Motor neuron (in vitro differentiated cells): ENCODE results near the gene STIM2. TPM values are rescaled to one million over a fixed set of nuclear protein-coding genes. Genes with fewer than 3 reads are reported as not detected.

Experiments
- ATAC-seq, 8 experiments: fragments of 200-7000 bp; cut with Tn5 transposase; replicated peaks in 6 of 8; 2 replicates each; pipeline ENCODE4 v1.8.0; 2021; ENCODE audit warnings: mild to moderate bottlenecking in 8 of 8, moderate library complexity in 8 of 8
- H3K27ac ChIP-seq, 2 donors: fragments of 250-450 bp; sonication (Bioruptor Pico); 2 replicates each; pipeline ENCODE4 v1.9.0; 2021; ENCODE audit warnings: antibody characterized with exemption in 2 of 2, mild to moderate bottlenecking in 2 of 2, moderate library complexity in 1 of 2
- H3K4me1 ChIP-seq, 2 donors: fragments of 250-450 bp; sonication (Bioruptor Pico); replicated peaks in 1 of 2; 2 replicates each; pipeline ENCODE4 v1.6.1; 2021; ENCODE audit warnings: antibody characterized with exemption in 2 of 2, mild to moderate bottlenecking in 2 of 2, moderate library complexity in 1 of 2
- H3K4me3 ChIP-seq, 5 donors: fragments of 250-450 bp; sonication (Bioruptor Pico); 2 replicates each; pipeline ENCODE4 v1.9.0; 2021; ENCODE audit warnings: antibody characterized with exemption in 5 of 5, mild to moderate bottlenecking in 5 of 5, moderate library complexity in 4 of 5
- WGBS, 10 experiments: fragments of 450-650 bp; shearing (Covaris generic); methylation state at CpG; one replicate each; pipeline ENCODE4 v1.0.0; 2022; 5-methylcytosine and 5-hydroxymethylcytosine counted together
- in situ Hi-C, 9 experiments: fragments of 400-800 bp; cut with MboI; loops; one replicate each; pipeline ENCODE4 v1.15.0; 2021; ENCODE audit warnings: low sequenced_read_pairs in 9 of 9, low pct_unique_long_range_greater_than_20kb in 2 of 9; ENCODE audit not compliant: unreplicated experiment in 9 of 9
- total RNA-seq, 8 experiments: library from RNA; unstranded; fragments of 300-600 nt; gene quantifications; 2 replicates each; pipeline versions ENCODE4 v1.2.3 to v1.2.4, GENCODE V29; 2022

The STIM2 gene
- total RNA-seq, 8 experiments from 2014 or later, result 17.6 to 36.8 (median 28.2) TPM

- Histone ChIP-seq H3K4me3 (no peak overlapping the region), H3K4me1 (no peaks in the 10 kb centered on the region), H3K27ac (no peak overlapping the region)
- ATAC-seq, result no peak
- in situ Hi-C loops, result no loop called here
- WGBS, 10 experiments, result 63 to 100% (median 96%) methylated on average over 1 to 3 of the region's 3 CpGs
Measured at GRCh38 chr4:26931966-26932365, 71.3 kb downstream of the STIM2 start.

GRCh38 chr4:26935397-26935796, 74.8 kb downstream of the STIM2 start:
- H3K27ac ChIP-seq, result no peak overlapping the region
- peak in 2 of 8 experiments; percentile 62 to 89 for ATAC-seq
- WGBS, 10 experiments, result 0 to 86% (median 69%) methylated on average over 1 of the region's 1 CpG; no CpG with 5 or more reads in 2 of the 10 experiments
- in situ Hi-C loops, result no loop called here
- no peaks in the 10 kb centered on the region for H3K4me1 ChIP-seq
- H3K4me3 ChIP-seq, result no peak overlapping the region

- 77 to 100% (median 98%) methylated on average over 1 to 5 of the region's 5 CpGs for WGBS, 10 experiments
- no peak overlapping the region for H3K4me3 ChIP-seq
- in situ Hi-C loops, result no loop called here
- ATAC-seq, result peak in 1 of 8 experiments; percentile 18
- H3K4me1 ChIP-seq, result no peaks in the 10 kb centered on the region
- H3K27ac ChIP-seq, result no peak overlapping the region
Measured at GRCh38 chr4:26936284-26937065, 75.8 kb downstream of the STIM2 start.

GRCh38 chr4:26937139-26937538, 76.5 kb downstream of the STIM2 start:
- no peak for ATAC-seq
- 50 to 100% (median 95%) methylated on average over 1 to 2 of the region's 2 CpGs; no CpG with 5 or more reads in 1 of the 10 experiments for WGBS, 10 experiments
- in situ Hi-C loops, result no loop called here
- Histone ChIP-seq H3K27ac (no peak overlapping the region), H3K4me3 (no peak overlapping the region), H3K4me1 (no peaks in the 10 kb centered on the region)

GRCh38 chr4:26937567-26937966, 76.9 kb downstream of the STIM2 start:
- no peak overlapping the region for H3K27ac ChIP-seq
- H3K4me3 ChIP-seq, result no peak overlapping the region
- no peak for ATAC-seq
- WGBS, 10 experiments, result 75 to 100% (median 96%) methylated on average over 1 to 3 of the region's 3 CpGs
- H3K4me1 ChIP-seq, result no peaks in the 10 kb centered on the region
- in situ Hi-C loops, result no loop called here

- WGBS, 10 experiments, result 90 to 100% (median 100%) methylated on average over 1 to 2 of the region's 2 CpGs; no CpG with 5 or more reads in 2 of the 10 experiments
- Histone ChIP-seq H3K4me3 (no peak overlapping the region), H3K4me1 (no peaks in the 10 kb centered on the region), H3K27ac (no peak overlapping the region)
- no peak for ATAC-seq
- in situ Hi-C loops, result no loop called here
Measured at GRCh38 chr4:26938516-26938915, 77.9 kb downstream of the STIM2 start.

- in situ Hi-C loops, result no loop called here
- Histone ChIP-seq H3K4me1 (no peaks in the 10 kb centered on the region), H3K4me3 (no peak overlapping the region), H3K27ac (no peak overlapping the region)
- 100% methylated on average over 1 of the region's 1 CpG; no CpG with 5 or more reads in 4 of the 10 experiments for WGBS, 10 experiments
- no peak for ATAC-seq
Measured at GRCh38 chr4:26941951-26942350, 81.3 kb downstream of the STIM2 start.

GRCh38 chr4:26942871-26943270, 82.2 kb downstream of the STIM2 start:
- H3K4me1 ChIP-seq, result no peaks in the 10 kb centered on the region
- no peak for ATAC-seq
- H3K4me3 ChIP-seq, result no peak overlapping the region
- in situ Hi-C loops, result no loop called here
- WGBS, 10 experiments, result 11 to 100% (median 82%) methylated on average over 1 to 2 of the region's 2 CpGs; no CpG with 5 or more reads in 1 of the 10 experiments
- no peak overlapping the region for H3K27ac ChIP-seq

GRCh38 chr4:26943391-26943790, 82.8 kb downstream of the STIM2 start:
- in situ Hi-C loops, result no loop called here
- WGBS, 10 experiments, result 50 to 100% (median 83%) methylated on average over 1 to 5 of the region's 5 CpGs
- ATAC-seq, result no peak
- no peaks in the 10 kb centered on the region for H3K4me1 ChIP-seq
- no peak overlapping the region for H3K27ac ChIP-seq
- H3K4me3 ChIP-seq, result no peak overlapping the region

GRCh38 chr4:26945794-26946193, 85.2 kb downstream of the STIM2 start:
- H3K4me1 ChIP-seq, result no peaks in the 10 kb centered on the region
- H3K4me3 ChIP-seq, result no peak overlapping the region
- WGBS, 10 experiments, result 83 to 100% (median 100%) methylated on average over 1 to 2 of the region's 2 CpGs; no CpG with 5 or more reads in 1 of the 10 experiments
- H3K27ac ChIP-seq, result no peak overlapping the region
- no peak for ATAC-seq
- in situ Hi-C loops, result no loop called here

- H3K4me1 ChIP-seq, result no peaks in the 10 kb centered on the region
- in situ Hi-C loops, result no loop called here
- no peak overlapping the region for H3K4me3 ChIP-seq
- no peak overlapping the region for H3K27ac ChIP-seq
- no peak for ATAC-seq
- WGBS, 10 experiments, result 53 to 100% (median 76%) methylated on average over 3 to 7 of the region's 8 CpGs; no CpG with 5 or more reads in 1 of the 10 experiments
Measured at GRCh38 chr4:26947318-26947717, 86.7 kb downstream of the STIM2 start.

GRCh38 chr4:26950446-26950845, 89.8 kb downstream of the STIM2 start:
- in situ Hi-C loops, result no loop called here
- no peak for ATAC-seq
- no peak overlapping the region for H3K4me3 ChIP-seq

GRCh38 chr4:26952891-26953290, 92.2 kb downstream of the STIM2 start:
- Histone ChIP-seq H3K4me3 (no peak overlapping the region), H3K4me1 (no peaks in the 10 kb centered on the region), H3K27ac (no peak overlapping the region)
- in situ Hi-C loops, result no loop called here
- no peak for ATAC-seq
- 83 to 100% (median 100%) methylated on average over 1 to 2 of the region's 2 CpGs for WGBS, 10 experiments

More at GRCh38 chr4:26950446-26950845, 89.8 kb downstream of the STIM2 start:
- Histone ChIP-seq H3K27ac (no peak overlapping the region), H3K4me1 (no peaks in the 10 kb centered on the region)

GRCh38 chr4:26953366-26953765, 92.7 kb downstream of the STIM2 start:
- no peaks in the 10 kb centered on the region for H3K4me1 ChIP-seq
- no peak overlapping the region for H3K4me3 ChIP-seq
- H3K27ac ChIP-seq, result no peak overlapping the region
- 56 to 100% (median 94%) methylated on average over 1 to 2 of the region's 2 CpGs; no CpG with 5 or more reads in 1 of the 10 experiments for WGBS, 10 experiments
- in situ Hi-C loops, result no loop called here
- ATAC-seq, result no peak
